ENCODE data around the gene MTARC1. TPM values are rescaled to one million over a fixed set of nuclear protein-coding genes. Genes with fewer than 3 reads are reported as not detected.

Gene MTARC1
- total and polyA plus RNA-seq, 2 experiments from 2014 or later = 0.22 to 0.66 TPM

GRCh38 chr1:220764757-220765156, 22.0 kb upstream of the MTARC1 start:
- 88 to 95% methylated on average over 3 of the region's 3 CpGs for WGBS, 2 experiments (ENCODE audit: low coverage in 1 of 2, low lambda C conversion rate in 2 of 2, missing lambda C conversion rate in 2 of 2)
- Histone ChIP-seq H3K36me3 (ENCODE audit: low read depth) (no peaks in the 10 kb centered on the region), H3K9ac (no peak overlapping the region), H3K9me3 (ENCODE audit: low read depth) (no peaks in the 10 kb centered on the region), H3K79me2 (ENCODE audit: insufficient read depth) (no peaks in the 10 kb centered on the region), H3K9me2 (ENCODE audit: insufficient read depth) (no peaks in the 10 kb centered on the region), H3K4me1 (ENCODE audit: insufficient read depth) (no peaks in the 10 kb centered on the region), H3K27me3 (replicated peaks; ENCODE audit: insufficient read depth) (no peaks in the 10 kb centered on the region), H4K20me1 (ENCODE audit: insufficient read depth) (no peaks in the 10 kb centered on the region), H3K27ac (no peak overlapping the region), H2AFZ (no peak overlapping the region), H3K4me2 (ENCODE audit: unreplicated experiment) (no peak overlapping the region), H3F3A (ENCODE audit: insufficient read depth) (no peaks in the 10 kb centered on the region), H3K4me3 (no peak overlapping the region)
- in situ Hi-C loops (cut with MboI) = no loop called here
- no peak for TF ChIP-seq EZH2 (IDR thresholded peaks at IDR 0.05; ENCODE audit: insufficient read depth, poor library complexity, severe bottlenecking)
- no peak for TF ChIP-seq EZH2phosphoT487 (IDR thresholded peaks at IDR 0.05; ENCODE audit: insufficient read depth, low read depth)
- no peak for DNase-seq

GRCh38 chr1:220767312-220768125, 19.2 kb upstream of the MTARC1 start:
- DNase-seq = peak; percentile 18
- Histone ChIP-seq H3K4me2 (ENCODE audit: unreplicated experiment) (no peak overlapping the region), H3F3A (ENCODE audit: insufficient read depth) (no peaks in the 10 kb centered on the region), H3K9me3 (ENCODE audit: low read depth) (no peaks in the 10 kb centered on the region), H3K27me3 (replicated peaks; ENCODE audit: insufficient read depth) (no peaks in the 10 kb centered on the region), H3K4me3 (no peak overlapping the region), H3K4me1 (ENCODE audit: insufficient read depth) (no peaks in the 10 kb centered on the region), H3K79me2 (ENCODE audit: insufficient read depth) (no peaks in the 10 kb centered on the region), H3K9me2 (ENCODE audit: insufficient read depth) (no peaks in the 10 kb centered on the region), H2AFZ (no peak overlapping the region), H3K9ac (no peak overlapping the region), H3K27ac (no peak overlapping the region), H3K36me3 (ENCODE audit: low read depth) (no peaks in the 10 kb centered on the region), H4K20me1 (ENCODE audit: insufficient read depth) (no peaks in the 10 kb centered on the region)
- 68 to 69% methylated on average over 8 of the region's 8 CpGs for WGBS, 2 experiments (ENCODE audit: low coverage in 1 of 2, low lambda C conversion rate in 2 of 2, missing lambda C conversion rate in 2 of 2)
- no peak for TF ChIP-seq EZH2 (IDR thresholded peaks at IDR 0.05; ENCODE audit: insufficient read depth, poor library complexity, severe bottlenecking)
- no peak for TF ChIP-seq EZH2phosphoT487 (IDR thresholded peaks at IDR 0.05; ENCODE audit: insufficient read depth, low read depth)
- in situ Hi-C loops (cut with MboI) = no loop called here

- DNase-seq = no peak
- no peak overlapping the region for H3K27ac ChIP-seq
- no peaks in the 10 kb centered on the region for H3K4me1 ChIP-seq (ENCODE audit: insufficient read depth)
- no peak for TF ChIP-seq EZH2 (IDR thresholded peaks at IDR 0.05; ENCODE audit: insufficient read depth, poor library complexity, severe bottlenecking)
- no peak for TF ChIP-seq EZH2phosphoT487 (IDR thresholded peaks at IDR 0.05; ENCODE audit: insufficient read depth, low read depth)
- H3K27me3 ChIP-seq (replicated peaks; ENCODE audit: insufficient read depth) = no peaks in the 10 kb centered on the region
- no peaks in the 10 kb centered on the region for H3K9me2 ChIP-seq (ENCODE audit: insufficient read depth)
- WGBS, 2 experiments (ENCODE audit: low coverage in 1 of 2, low lambda C conversion rate in 2 of 2, missing lambda C conversion rate in 2 of 2) = 82% methylated on average over 5 of the region's 5 CpGs
- no peaks in the 10 kb centered on the region for H3K79me2 ChIP-seq (ENCODE audit: insufficient read depth)
- no peaks in the 10 kb centered on the region for H3K36me3 ChIP-seq (ENCODE audit: low read depth)
- H3K4me2 ChIP-seq (ENCODE audit: unreplicated experiment) = no peak overlapping the region
- no peak overlapping the region for H3K4me3 ChIP-seq
- H3K9me3 ChIP-seq (ENCODE audit: low read depth) = no peaks in the 10 kb centered on the region
- H4K20me1 ChIP-seq (ENCODE audit: insufficient read depth) = no peaks in the 10 kb centered on the region
- no peaks in the 10 kb centered on the region for H3F3A ChIP-seq (ENCODE audit: insufficient read depth)
- no peak overlapping the region for H3K9ac ChIP-seq
- H2AFZ ChIP-seq = no peak overlapping the region
- in situ Hi-C loops (cut with MboI) = no loop called here
Measured at GRCh38 chr1:220768126-220768601, 18.5 kb upstream of the MTARC1 start.

- in situ Hi-C loops (cut with MboI) = no loop called here
- no peaks in the 10 kb centered on the region for H3K27me3 ChIP-seq (replicated peaks; ENCODE audit: insufficient read depth)
- no peak overlapping the region for H3K27ac ChIP-seq
- no peak overlapping the region for H2AFZ ChIP-seq
- 86 to 90% methylated on average over 13 of the region's 13 CpGs for WGBS, 2 experiments (ENCODE audit: low coverage in 1 of 2, low lambda C conversion rate in 2 of 2, missing lambda C conversion rate in 2 of 2)
- no peak overlapping the region for H3K4me3 ChIP-seq
- H3K36me3 ChIP-seq (ENCODE audit: low read depth) = no peaks in the 10 kb centered on the region
- H3K4me2 ChIP-seq (ENCODE audit: unreplicated experiment) = no peak overlapping the region
- no peak overlapping the region for H3K9ac ChIP-seq
- TF ChIP-seq EZH2 (IDR thresholded peaks at IDR 0.05; ENCODE audit: insufficient read depth, poor library complexity, severe bottlenecking) = no peak
- TF ChIP-seq EZH2phosphoT487 (IDR thresholded peaks at IDR 0.05; ENCODE audit: insufficient read depth, low read depth) = no peak
- no peaks in the 10 kb centered on the region for H3K4me1 ChIP-seq (ENCODE audit: insufficient read depth)
- DNase-seq = no peak
- no peaks in the 10 kb centered on the region for H3K79me2 ChIP-seq (ENCODE audit: insufficient read depth)
- no peaks in the 10 kb centered on the region for H4K20me1 ChIP-seq (ENCODE audit: insufficient read depth)
- no peaks in the 10 kb centered on the region for H3K9me2 ChIP-seq (ENCODE audit: insufficient read depth)
- no peaks in the 10 kb centered on the region for H3K9me3 ChIP-seq (ENCODE audit: low read depth)
- no peaks in the 10 kb centered on the region for H3F3A ChIP-seq (ENCODE audit: insufficient read depth)
Measured at GRCh38 chr1:220769205-220769604, 17.5 kb upstream of the MTARC1 start.

Data from GM23248 (cell line).